GM12878 (cell line): Measurements from ENCODE around the gene FABP6. TPM values are rescaled to one million over a fixed set of nuclear protein-coding genes. Genes with fewer than 3 reads are reported as not detected.

Experiments
- BCLAF1 ChIP-seq: fragments of 450-650 bp; IDR thresholded peaks from 2 replicates; pipeline ENCODE4 v1.6.1; 2017; ENCODE audit warnings: antibody characterized with exemption, mild to moderate bottlenecking, moderate library complexity
- CBX3 ChIP-seq: fragments of 200-600 bp; sonication (generic); IDR thresholded peaks from 2 replicates; pipeline ENCODE4 v1.6.1; 2016; ENCODE audit warnings: low read depth, borderline replicate concordance
- CBX5 ChIP-seq: sonication (generic); IDR thresholded peaks from 2 replicates; pipeline ENCODE4 v1.6.1; 2016; ENCODE audit warnings: low read depth, moderate library complexity, mild to moderate bottlenecking, inconsistent platforms
- E2F8 ChIP-seq: fragments of 450-650 bp; IDR thresholded peaks from 2 replicates; pipeline ENCODE4 v1.6.1; 2018; ENCODE audit warnings: mild to moderate bottlenecking, low read depth, moderate library complexity; ENCODE audit not compliant: partially characterized antibody
- EGR1 ChIP-seq, 2 experiments: IDR thresholded peaks; 1 replicate in 1 of 2; 2 replicates in 1 of 2; pipeline ENCODE4 v1.6.1; 2011 to 2012; ENCODE audit warnings: low read depth in 2 of 2, low read length in 2 of 2, borderline replicate concordance in 1 of 2, mild to moderate bottlenecking in 1 of 2, moderate library complexity in 1 of 2
- ELK1 ChIP-seq: IDR thresholded peaks from 2 replicates; pipeline ENCODE4 v1.6.1; 2012; ENCODE audit warnings: low read depth, low read length, improper control_type of control experiment
- GATAD2B ChIP-seq: fragments of 450-650 bp; conservative IDR thresholded peaks from 2 replicates; pipeline ENCODE4 v1.6.1; 2017; ENCODE audit warnings: low read depth, mild to moderate bottlenecking, moderate library complexity
- HDGF ChIP-seq: fragments of 450-650 bp; IDR thresholded peaks from 2 replicates; pipeline ENCODE4 v1.6.1; 2016; ENCODE audit warnings: antibody characterized with exemption
- JUND ChIP-seq: IDR thresholded peaks from 2 replicates; pipeline ENCODE4 v1.6.1; 2012; ENCODE audit warnings: low read depth, mild to moderate bottlenecking, low read length, improper control_type of control experiment, moderate library complexity
- MAX ChIP-seq: IDR thresholded peaks from 2 replicates; pipeline ENCODE4 v1.6.1; 2012; ENCODE audit warnings: low read depth, low read length, improper control_type of control experiment
- NFIC ChIP-seq: IDR thresholded peaks from 2 replicates; pipeline ENCODE4 v1.6.1; 2012; ENCODE audit warnings: low read depth, mild to moderate bottlenecking, inconsistent platforms, low read length, moderate library complexity
- PAX8 ChIP-seq: fragments of 450-650 bp; IDR thresholded peaks from 2 replicates; pipeline ENCODE4 v1.6.1; 2017; ENCODE audit warnings: mild to moderate bottlenecking, moderate library complexity
- RELB ChIP-seq: fragments of 450-650 bp; IDR thresholded peaks from 2 replicates; pipeline ENCODE4 v1.6.1; 2017; ENCODE audit warnings: low read depth, mild to moderate bottlenecking, moderate library complexity
- SRF ChIP-seq, 2 experiments: IDR thresholded peaks; 2 replicates each; pipeline ENCODE4 v1.6.1; 2011; ENCODE audit warnings: low read depth in 2 of 2, low read length in 2 of 2, mild to moderate bottlenecking in 1 of 2, moderate library complexity in 1 of 2
- TCF12 ChIP-seq: IDR thresholded peaks from 2 replicates; pipeline ENCODE4 v1.6.1; 2011; ENCODE audit warnings: low read depth, mild to moderate bottlenecking, low read length
- ZBTB33 ChIP-seq: fragments of 450-650 bp; IDR thresholded peaks from 2 replicates; pipeline ENCODE4 v1.6.1; 2017; ENCODE audit warnings: mild to moderate bottlenecking
- ZNF217 ChIP-seq: fragments of 450-650 bp; IDR thresholded peaks from 2 replicates; pipeline ENCODE4 v1.6.1; 2017; ENCODE audit warnings: antibody characterized with exemption, mild to moderate bottlenecking
- ZSCAN29 ChIP-seq: fragments of 450-650 bp; IDR thresholded peaks from 2 replicates; pipeline ENCODE4 v1.6.1; 2017; ENCODE audit warnings: mild to moderate bottlenecking, moderate library complexity
- ZZZ3 ChIP-seq: IDR thresholded peaks from 2 replicates; pipeline ENCODE4 v1.6.1; 2011; ENCODE audit warnings: low read depth; ENCODE audit not compliant: control insufficient read depth, insufficient read length
- polyA plus RNA-seq, 11 experiments: library from polyadenylated mRNA; depleted of rRNA in 4 of 11; unstranded in 6 of 11; stranded (reverse) in 5 of 11; fragments of >200 nt; fragmentation: Nextera tagmentation in 4 of 11; fragmentation: Illumina TruSeq in 1 of 11; extraction: Ambion mirVana in 4 of 11; extraction: Trizol in 1 of 11; gene quantifications; 1 replicate in 1 of 11; 2 replicates in 10 of 11; pipeline versions ENCODE4 v1.2.1 to v1.2.3, GENCODE V29; 2011 to 2016; ENCODE audit warnings: inconsistent platforms in 2 of 11, missing spikeins in 2 of 11, low read depth in 1 of 11
- total RNA-seq, 4 experiments: library from RNA; depleted of rRNA in 3 of 4; stranded (reverse); fragments of >200 nt in 3 of 4; fragmentation: Illumina TruSeq in 1 of 4; extraction: Trizol in 1 of 4; gene quantifications; 2 replicates each; pipeline versions ENCODE4 v1.2.1 to v1.2.3, GENCODE V29; 2013 to 2021

The FABP6 gene
- total and polyA plus RNA-seq, 10 of the 15 experiments (the other 5 are each of a cell fraction or from before 2014, with no cell fraction given), result 0.66 to 8.1 (median 2.4) TPM

GRCh38 chr5:160230686-160231527 lies 1.6 kb downstream of the FABP6 start (continued):
- no peak for TF ChIP-seq BCLAF1
- no peak for TF ChIP-seq PAX8
- no peak for TF ChIP-seq ZZZ3
- TF ChIP-seq JUND, result no peak
- TF ChIP-seq MAX, result peak; percentile 50; the same call in 1 of the 2 replicates
- TF ChIP-seq GATAD2B, result no peak
- TF ChIP-seq SRF (IDR thresholded peaks at IDR 0.05; ENCODE audit: low read depth in 2 of 2, low read length in 2 of 2), result no peak
- TF ChIP-seq E2F8, result no peak
- no peak for TF ChIP-seq TCF12
- TF ChIP-seq ZNF217, result no peak
- no peak for TF ChIP-seq EGR1 (IDR thresholded peaks at IDR 0.05; ENCODE audit: borderline replicate concordance in 1 of 2, low read depth in 2 of 2, low read length in 2 of 2)
- no peak for TF ChIP-seq CBX5
- TF ChIP-seq ELK1, result no peak
- peak; percentile 78 for TF ChIP-seq RELB
- TF ChIP-seq ZBTB33, result peak; percentile 77
- TF ChIP-seq CBX3, result no peak
- 0 out of 2 replicates have a peak, but pooled peaks have one; percentile 10 for TF ChIP-seq HDGF
- no peak for TF ChIP-seq NFIC
- no peak for TF ChIP-seq ZSCAN29
